HepG2 (cell line): ENCODE measurements around the gene TYMP. TPM values are rescaled to one million over a fixed set of nuclear protein-coding genes. Genes with fewer than 3 reads are reported as not detected.
A peak's percentile ranks its signal among the peaks of the same experiment; 100 is the strongest.

Source experiments
- BORCS8-MEF2B ChIP-seq: sonication (generic); formaldehyde crosslinking; IDR thresholded peaks from 2 replicates; pipeline ENCODE4 v1.8.0; 2022; ENCODE audit warnings: mild to moderate bottlenecking, missing genetic modification reagents
- BRCA1 ChIP-seq: sonication (generic); formaldehyde crosslinking; IDR thresholded peaks from 2 replicates; pipeline ENCODE4 v1.4.0; 2020; ENCODE audit warnings: missing genetic modification reagents
- E2F1 ChIP-seq: sonication (generic); formaldehyde crosslinking; IDR thresholded peaks from 2 replicates; pipeline ENCODE4 v1.5.0; 2020; ENCODE audit warnings: missing genetic modification reagents
- FOXA3 ChIP-seq: IDR thresholded peaks from 2 replicates; pipeline ENCODE4 v1.6.1; 2016; ENCODE audit warnings: missing genetic modification reagents, missing compliant biosample characterization
- GABPA ChIP-seq, 2 experiments: IDR thresholded peaks; 2 replicates each; pipeline ENCODE4 v1.6.1; 2011 to 2016; ENCODE audit warnings: low read depth in 2 of 2, low read length in 1 of 2, missing biosample characterization in 1 of 2, missing genetic modification characterization in 1 of 2
- HDAC2 ChIP-seq: sonication (generic); formaldehyde crosslinking; IDR thresholded peaks from 2 replicates; pipeline ENCODE4 v1.4.0; 2020; ENCODE audit warnings: missing genetic modification reagents
- MXI1 ChIP-seq: IDR thresholded peaks from 3 replicates; pipeline ENCODE4 v1.6.1; 2012; ENCODE audit warnings: low read depth, low read length, inconsistent platforms, borderline replicate concordance
- NR2C2 ChIP-seq: sonication (generic); formaldehyde crosslinking; IDR thresholded peaks from 2 replicates; pipeline ENCODE4 v1.4.0; 2020; ENCODE audit warnings: missing genetic modification reagents, mild to moderate bottlenecking, moderate library complexity, borderline replicate concordance
- SP1 ChIP-seq, 2 experiments: fragments of 450-650 bp in 1 of 2; sonication (generic) in 1 of 2; formaldehyde crosslinking in 1 of 2; IDR thresholded peaks; 2 replicates each; pipeline versions ENCODE4 v1.4.0 to v1.6.1; 2016 to 2020; ENCODE audit warnings: missing genetic modification reagents in 1 of 2
- SP140L ChIP-seq: sonication (generic); formaldehyde crosslinking; IDR thresholded peaks from 2 replicates; pipeline ENCODE4 v1.4.0; 2020; ENCODE audit warnings: missing genetic modification reagents, borderline replicate concordance
- SP4 ChIP-seq: sonication (generic); formaldehyde crosslinking; IDR thresholded peaks from 2 replicates; pipeline ENCODE4 v1.8.1; 2023; ENCODE audit warnings: mild to moderate bottlenecking, missing genetic modification reagents
- TAF1 ChIP-seq: sonication (generic); formaldehyde crosslinking; IDR thresholded peaks from 2 replicates; pipeline ENCODE4 v1.4.0; 2020; ENCODE audit warnings: missing genetic modification reagents
- ZBTB40 ChIP-seq, 2 experiments: fragments of 450-650 bp in 1 of 2; sonication (generic) in 1 of 2; formaldehyde crosslinking in 1 of 2; IDR thresholded peaks; 2 replicates each; pipeline versions ENCODE4 v1.6.1 to v1.8.0; 2016 to 2022; ENCODE audit warnings: antibody characterized with exemption in 1 of 2, mild to moderate bottlenecking in 1 of 2, missing genetic modification reagents in 1 of 2
- ZBTB8A ChIP-seq: sonication (generic); formaldehyde crosslinking; IDR thresholded peaks from 2 replicates; pipeline ENCODE4 v1.4.0; 2020; ENCODE audit warnings: mild to moderate bottlenecking, low read depth, missing genetic modification reagents, borderline replicate concordance
- ZFP41 ChIP-seq: sonication (generic); formaldehyde crosslinking; IDR thresholded peaks from 2 replicates; pipeline ENCODE4 v1.4.0; 2020; ENCODE audit warnings: mild to moderate bottlenecking, missing genetic modification reagents, borderline replicate concordance
- ZFY ChIP-seq: sonication (generic); formaldehyde crosslinking; IDR thresholded peaks from 2 replicates; pipeline ENCODE4 v1.4.0; 2020; ENCODE audit warnings: missing genetic modification reagents
- ZNF331 ChIP-seq: sonication (generic); formaldehyde crosslinking; IDR thresholded peaks from 2 replicates; pipeline ENCODE4 v1.4.0; 2020; ENCODE audit warnings: missing genetic modification reagents
- ZNF33B ChIP-seq: sonication (generic); formaldehyde crosslinking; IDR thresholded peaks from 2 replicates; pipeline ENCODE4 v1.5.1; 2020; ENCODE audit warnings: mild to moderate bottlenecking, missing genetic modification reagents
- ZNF563 ChIP-seq: sonication (generic); formaldehyde crosslinking; IDR thresholded peaks from 2 replicates; pipeline ENCODE4 v1.8.0; 2022; ENCODE audit warnings: mild to moderate bottlenecking, moderate library complexity, missing genetic modification reagents
- ZNF792 ChIP-seq: IDR thresholded peaks from 2 replicates; pipeline ENCODE4 v1.6.1; 2016
- polyA plus RNA-seq, 8 experiments: library from polyadenylated mRNA; depleted of rRNA in 3 of 8; stranded (reverse) in 7 of 8; unstranded in 1 of 8; fragments of >200 nt; fragmentation: Illumina TruSeq in 4 of 8; extraction: Trizol in 4 of 8; gene quantifications; 2 replicates each; pipeline versions ENCODE4 v1.2.1 to v1.2.3, GENCODE V29; 2011 to 2016; ENCODE audit warnings: low read depth in 4 of 8, missing spikeins in 1 of 8, mixed read lengths in 1 of 8; ENCODE audit not compliant: insufficient read depth in 1 of 8
- total RNA-seq, 5 experiments: library from RNA; depleted of rRNA; stranded (reverse); fragments of >200 nt; fragmentation: Illumina TruSeq; extraction: Trizol; gene quantifications; 2 replicates each; pipeline ENCODE4 v1.2.3, GENCODE V29; 2016; ENCODE audit warnings: low read depth in 1 of 5

TYMP gene
- total and polyA plus RNA-seq, 2 of the 13 experiments (the other 11 are each of a cell fraction or from before 2014, with no cell fraction given) = 3.9 to 4.3 TPM

DNA sequence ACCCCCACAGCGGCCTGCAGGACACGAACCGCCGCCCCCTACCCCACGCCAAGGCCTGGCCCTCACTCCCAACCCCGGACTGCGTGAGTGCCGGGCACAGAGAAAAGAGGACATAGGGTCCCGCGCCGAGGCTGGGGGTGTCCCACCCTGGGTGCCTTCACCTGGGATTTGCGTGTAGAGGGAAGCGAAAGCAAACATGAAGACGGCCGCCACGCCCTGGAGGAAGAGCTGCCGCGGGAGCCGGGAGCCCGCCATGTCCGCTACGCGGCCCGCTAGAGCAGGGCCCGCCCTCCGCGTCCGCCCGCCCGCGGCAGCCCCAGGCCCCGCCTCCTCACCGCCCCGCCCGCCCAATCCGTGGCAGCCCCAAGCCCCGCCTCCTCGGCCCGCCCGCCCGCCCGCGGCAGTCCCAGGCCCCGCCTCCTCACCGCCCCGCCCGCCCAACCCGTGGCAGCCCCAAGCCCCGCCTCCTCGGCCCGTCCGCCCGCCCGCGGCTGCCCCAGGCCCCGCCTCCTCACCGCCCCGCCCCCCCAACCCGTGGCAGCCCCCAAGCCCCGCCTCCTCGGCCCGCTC is 22.3 kb downstream of the TYMP start, which contains the start of gene LMF2 (continued):
- TF ChIP-seq NR2C2 (0 out of 2 replicates have a peak, but pooled peaks have one; percentile 1), ZNF563 (CRISPR knock-in tag) (0 out of 2 replicates have a peak, but pooled peaks have one; percentile 45), E2F1 (0 out of 2 replicates have a peak, but pooled peaks have one; percentile 34), HDAC2 (CRISPR knock-in tag) (0 out of 2 replicates have a peak, but pooled peaks have one; percentile 15), MXI1 (peak; percentile 75; the same call in 1 of the 3 replicates), ZNF331 (CRISPR knock-in tag) (peak; percentile 46; the same call in 1 of the 2 replicates), SP4 (CRISPR knock-in tag) (peak; percentile 59; the same call in 1 of the 2 replicates), ZFP41 (no peak), ZBTB8A (CRISPR knock-in tag) (no peak), BORCS8-MEF2B (CRISPR knock-in tag) (peak; percentile 52; the same call in 1 of the 2 replicates), TAF1 (CRISPR knock-in tag) (peak; percentile 48), SP1 (IDR thresholded peaks at IDR 0.05) (no peak), SP1 (CRISPR knock-in tag; IDR thresholded peaks at IDR 0.05) (peak; percentile 69), BRCA1 (CRISPR knock-in tag) (0 out of 2 replicates have a peak, but pooled peaks have one; percentile 18), ZNF33B (CRISPR knock-in tag) (no peak), ZNF792 (CRISPR knock-in tag) (0 out of 2 replicates have a peak, but pooled peaks have one; percentile 41), GABPA (IDR thresholded peaks at IDR 0.05; ENCODE audit: low read depth, low read length) (no peak), GABPA (CRISPR knock-in tag; IDR thresholded peaks at IDR 0.05; ENCODE audit: low read depth) (0 out of 2 replicates have a peak, but pooled peaks have one; percentile 7), FOXA3 (CRISPR knock-in tag) (no peak; the same call in 1 of the 2 replicates), ZBTB40 (IDR thresholded peaks at IDR 0.05) (no peak), ZBTB40 (CRISPR knock-in tag; IDR thresholded peaks at IDR 0.05) (0 out of 2 replicates have a peak, but pooled peaks have one; percentile 40), SP140L (CRISPR knock-in tag) (no peak), ZFY (peak; percentile 84)
